H1 (cell line): ENCODE results near the gene KCNE3. TPM values are rescaled to one million over a fixed set of nuclear protein-coding genes. Genes with fewer than 3 reads are reported as not detected.

Experiments
- CTCF ChIA-PET: fragments of 300-600 bp; sonication (Branson Sonifier 250); formaldehyde crosslinking; loops from one replicate; lab custom pipeline; 2021; ENCODE audit not compliant: partially characterized antibody; lab: Charles Lee
- POLR2A ChIA-PET: fragments of 300-600 bp; sonication (Branson Sonifier 250); formaldehyde crosslinking; loops from one replicate; lab custom pipeline; 2021; ENCODE audit warnings: inconsistent platforms; ENCODE audit not compliant: partially characterized antibody; lab: Charles Lee
- DNase-seq, 2 experiments: peaks; one replicate each; pipeline versions ENCODE4 v3.0.0 to v3.0.0-alpha.2; 2010 to 2022; ENCODE audit warnings: low spot score in 2 of 2, low read depth in 1 of 2, mixed read lengths in 1 of 2
- FAIRE-seq: peaks from 2 replicates; lab custom pipeline; 2011; peaks lifted over from hg19 to GRCh38; lab: Jason Lieb, UNC
- H2AFZ ChIP-seq: 2 replicates; pipeline ENCODE4 v1.8.1; 2012; ENCODE audit warnings: low read length, inconsistent platforms
- H2AK5ac ChIP-seq: 2 replicates; pipeline ENCODE4 v1.6.1; 2013; ENCODE audit warnings: low read depth, low read length
- H2BK120ac ChIP-seq: replicated peaks from 2 replicates; pipeline ENCODE3; 2013; ENCODE audit warnings: low read depth, low read length, inconsistent platforms
- H2BK12ac ChIP-seq: 2 replicates; pipeline ENCODE4 v1.6.1; 2013; ENCODE audit warnings: low read depth, low read length
- H2BK15ac ChIP-seq: 2 replicates; pipeline ENCODE4 v1.6.1; 2013; ENCODE audit warnings: low read length
- H2BK20ac ChIP-seq: 2 replicates; pipeline ENCODE4 v1.6.1; 2013; ENCODE audit warnings: low read length
- H2BK5ac ChIP-seq: 2 replicates; pipeline ENCODE4 v1.6.1; 2013; ENCODE audit warnings: low read depth, low read length
- H3K14ac ChIP-seq: 2 replicates; pipeline ENCODE4 v1.6.1; 2013; ENCODE audit warnings: inconsistent platforms; ENCODE audit not compliant: insufficient read length
- H3K18ac ChIP-seq: 2 replicates; pipeline ENCODE4 v1.6.1; 2013; ENCODE audit warnings: low read length; ENCODE audit errors: extremely low read depth
- H3K23ac ChIP-seq: 2 replicates; pipeline ENCODE4 v1.6.1; 2013; ENCODE audit warnings: inconsistent platforms; ENCODE audit not compliant: insufficient read length
- H3K23me2 ChIP-seq: 2 replicates; pipeline ENCODE4 v1.6.1; 2013; ENCODE audit warnings: low read depth, low read length
- H3K27ac ChIP-seq: 2 replicates; pipeline ENCODE4 v1.6.1; 2011; ENCODE audit warnings: low read depth, low read length, inconsistent platforms
- H3K27me3 ChIP-seq, 4 experiments: replicated peaks in 1 of 4; 1 replicate in 1 of 4; 2 replicates in 3 of 4; pipeline versions ENCODE4 v1.6.1 to v1.8.1; 2011 to 2013; ENCODE audit warnings: low read length in 3 of 4, mild to moderate bottlenecking in 3 of 4, inconsistent platforms in 2 of 4, mixed read lengths in 2 of 4, moderate library complexity in 1 of 4; ENCODE audit not compliant: control insufficient read depth in 3 of 4, insufficient read depth in 3 of 4; ENCODE audit errors: extremely low read depth in 1 of 4
- H3K36me3 ChIP-seq, 4 experiments: 2 replicates each; pipeline versions ENCODE4 v1.6.1 to v1.8.1; 2011 to 2013; ENCODE audit warnings: mild to moderate bottlenecking in 4 of 4, low read length in 3 of 4, moderate library complexity in 2 of 4, control low read depth in 1 of 4, inconsistent platforms in 1 of 4; ENCODE audit not compliant: insufficient read depth in 4 of 4, control insufficient read depth in 2 of 4
- H3K4ac ChIP-seq: replicated peaks from 2 replicates; pipeline ENCODE3; 2013; ENCODE audit warnings: low read length, low read depth, mixed read lengths, inconsistent platforms; ENCODE audit not compliant: insufficient read length
- H3K4me1 ChIP-seq, 4 experiments: replicated peaks in 1 of 4; 1 replicate in 1 of 4; 2 replicates in 3 of 4; pipeline versions ENCODE4 v1.6.1 to v1.8.1; 2011 to 2013; ENCODE audit warnings: low read length in 3 of 4, inconsistent platforms in 2 of 4, mixed read lengths in 1 of 4; ENCODE audit not compliant: insufficient read depth in 4 of 4, control insufficient read depth in 3 of 4
- H3K4me2 ChIP-seq, 2 experiments: 2 replicates each; pipeline versions ENCODE4 v1.6.1 to v1.8.1; 2011 to 2013; ENCODE audit warnings: low read depth in 2 of 2, low read length in 2 of 2, control low read depth in 1 of 2, inconsistent platforms in 1 of 2, mild to moderate bottlenecking in 1 of 2; ENCODE audit not compliant: insufficient read depth in 1 of 2
- H3K4me3 ChIP-seq, 4 experiments: fragments of 200-600, 300-600 bp in 1 of 4; sonication (generic), shearing (Covaris generic), sonication (Bioruptor Twin) in 1 of 4; 2 replicates each; pipeline versions ENCODE4 v1.5.1 to v1.8.1; 2011 to 2016; ENCODE audit warnings: low read length in 4 of 4, low read depth in 3 of 4, control low read depth in 2 of 4, inconsistent platforms in 2 of 4, mild to moderate bottlenecking in 2 of 4, mixed read lengths in 1 of 4, moderate library complexity in 1 of 4; ENCODE audit not compliant: insufficient read depth in 2 of 4; ENCODE audit errors: extremely low read depth in 1 of 4
- H3K56ac ChIP-seq: replicated peaks from 2 replicates; pipeline ENCODE3; 2013; ENCODE audit warnings: low read depth, mild to moderate bottlenecking, mixed read lengths, low read length, inconsistent platforms; ENCODE audit not compliant: insufficient read length
- H3K79me1 ChIP-seq: 2 replicates; pipeline ENCODE4 v1.6.1; 2013; ENCODE audit warnings: low read depth, low read length, control low read depth
- H3K79me2 ChIP-seq, 2 experiments: 2 replicates each; pipeline versions ENCODE4 v1.6.1 to v1.8.1; 2012 to 2013; ENCODE audit warnings: low read length in 2 of 2, mild to moderate bottlenecking in 2 of 2, inconsistent platforms in 1 of 2; ENCODE audit not compliant: insufficient read depth in 2 of 2, control insufficient read depth in 1 of 2
- H3K9ac ChIP-seq, 4 experiments: replicated peaks in 1 of 4; 1 replicate in 1 of 4; 2 replicates in 3 of 4; pipeline versions ENCODE4 v1.6.1 to v1.8.1; 2011 to 2013; ENCODE audit warnings: low read depth in 3 of 4, low read length in 3 of 4, control low read depth in 2 of 4, mild to moderate bottlenecking in 2 of 4, moderate library complexity in 2 of 4, inconsistent platforms in 1 of 4; ENCODE audit errors: extremely low read depth in 1 of 4
- H3K9me3 ChIP-seq, 2 experiments: 2 replicates each; pipeline versions ENCODE4 v1.6.1 to v1.8.1; 2012 to 2013; ENCODE audit warnings: mild to moderate bottlenecking in 2 of 2, moderate library complexity in 2 of 2, control low read depth in 1 of 2, inconsistent platforms in 1 of 2, low read depth in 1 of 2, low read length in 1 of 2, mixed read lengths in 1 of 2; ENCODE audit not compliant: insufficient read depth in 2 of 2
- H4K20me1 ChIP-seq, 2 experiments: replicated peaks in 1 of 2; 2 replicates each; pipeline versions ENCODE3 to v1.8.1; 2011 to 2013; ENCODE audit warnings: inconsistent platforms in 2 of 2, low read length in 2 of 2, mild to moderate bottlenecking in 1 of 2; ENCODE audit not compliant: insufficient read depth in 2 of 2, control insufficient read depth in 1 of 2
- H4K5ac ChIP-seq: 2 replicates; pipeline ENCODE4 v1.6.1; 2013; ENCODE audit warnings: low read length, low read depth, mixed read lengths, inconsistent platforms; ENCODE audit not compliant: insufficient read length
- H4K8ac ChIP-seq: 2 replicates; pipeline ENCODE4 v1.8.0; 2013; ENCODE audit warnings: mild to moderate bottlenecking, moderate library complexity, low read length, inconsistent platforms; ENCODE audit not compliant: insufficient read depth; ENCODE audit errors: extremely low read depth
- H4K91ac ChIP-seq: replicated peaks from 2 replicates; pipeline ENCODE3; 2013; ENCODE audit warnings: low read length, mixed read lengths, inconsistent platforms; ENCODE audit not compliant: insufficient read length
- CHD1 ChIP-seq: IDR thresholded peaks from 2 replicates; pipeline ENCODE4 v1.6.1; 2012; ENCODE audit warnings: low read depth, low read length, improper control_type of control experiment
- KDM4A ChIP-seq: IDR thresholded peaks from one replicate; pipeline ENCODE4 v1.7.1; 2012; ENCODE audit warnings: low read depth, mild to moderate bottlenecking, moderate library complexity, low read length, inconsistent platforms; ENCODE audit not compliant: severe bottlenecking
- PHF8 ChIP-seq: fragments of 200-600 bp; sonication (generic); conservative IDR thresholded peaks from 2 replicates; pipeline ENCODE4 v1.7.1; 2012; ENCODE audit warnings: low read depth, mild to moderate bottlenecking, inconsistent platforms, low read length, moderate library complexity
- RAD21 ChIP-seq, 2 experiments: IDR thresholded peaks in 1 of 2; conservative IDR thresholded peaks in 1 of 2; 2 replicates each; pipeline ENCODE4 v1.6.1; 2011; ENCODE audit warnings: low read depth in 2 of 2, low read length in 2 of 2, improper control_type of control experiment in 1 of 2, inconsistent platforms in 1 of 2, mild to moderate bottlenecking in 1 of 2, moderate library complexity in 1 of 2
- RBBP5 ChIP-seq: IDR thresholded peaks from 2 replicates; pipeline ENCODE4 v1.7.1; 2012; ENCODE audit warnings: low read depth, mild to moderate bottlenecking, inconsistent platforms, low read length, moderate library complexity, borderline replicate concordance
- RNF2 ChIP-seq: fragments of 200-900, 300-1000 bp; sonication (generic); IDR thresholded peaks from 2 replicates; pipeline ENCODE4 v1.7.1; 2016; ENCODE audit warnings: borderline replicate concordance, low read depth, mild to moderate bottlenecking, antibody characterized with exemption, low read length; ENCODE audit not compliant: poor library complexity, severe bottlenecking; ENCODE audit errors: missing control alignments
- SIRT6 ChIP-seq: IDR thresholded peaks from one replicate; pipeline ENCODE4 v1.7.1; 2012; ENCODE audit warnings: low read length, inconsistent platforms
- TAF1 ChIP-seq: IDR thresholded peaks from 2 replicates; pipeline ENCODE4 v1.6.1; 2011; ENCODE audit warnings: mild to moderate bottlenecking, low read depth, low read length
- WGBS, 2 experiments: shearing (Covaris generic) in 1 of 2; methylation state at CpG; one replicate each; pipeline versions ENCODE4 v1.1.6 to v1.1.7; 2013 to 2015; ENCODE audit warnings: low lambda C conversion rate in 2 of 2, mixed read lengths in 2 of 2, inconsistent platforms in 1 of 2, low coverage in 1 of 2, missing lambda C conversion rate in 1 of 2; ENCODE audit not compliant: insufficient replicate concordance in 2 of 2, insufficient coverage in 1 of 2, insufficient read length in 1 of 2; ENCODE audit errors: extremely low coverage in 1 of 2, missing lambda C conversion rate in 1 of 2; 5-methylcytosine and 5-hydroxymethylcytosine counted together
- polyA plus RNA-seq, 7 experiments: library from polyadenylated mRNA; depleted of rRNA in 3 of 7; stranded (reverse) in 5 of 7; unstranded in 2 of 7; fragments of >200 nt in 5 of 7; fragments of 200-250 nt in 2 of 7; gene quantifications; 1 replicate in 5 of 7; 2 replicates in 1 of 7; 4 replicates in 1 of 7; pipeline versions ENCODE4 v1.2.1 to v1.2.3, GENCODE V29; 2011 to 2013; ENCODE audit warnings: missing spikeins in 2 of 7, mixed read lengths in 2 of 7
- total RNA-seq: library from RNA; stranded (reverse); fragmentation: NEBNext Ultra II Directional; extraction: Animal tissue kit (Norgen Biotek cat#: 25700); gene quantifications from 2 replicates; pipeline ENCODE4 v1.2.1, GENCODE V29; 2021
- TF ChIP-seq, protein P1 (sequence below): IDR thresholded peaks from 2 replicates; pipeline ENCODE4 v1.6.1; 2012; ENCODE audit warnings: inconsistent platforms

KCNE3 gene
- total and polyA plus RNA-seq, 2 of the 8 experiments (the other 6 are each of a cell fraction or from before 2014, with no cell fraction given) = 1.9 to 3.5 TPM

DNA sequence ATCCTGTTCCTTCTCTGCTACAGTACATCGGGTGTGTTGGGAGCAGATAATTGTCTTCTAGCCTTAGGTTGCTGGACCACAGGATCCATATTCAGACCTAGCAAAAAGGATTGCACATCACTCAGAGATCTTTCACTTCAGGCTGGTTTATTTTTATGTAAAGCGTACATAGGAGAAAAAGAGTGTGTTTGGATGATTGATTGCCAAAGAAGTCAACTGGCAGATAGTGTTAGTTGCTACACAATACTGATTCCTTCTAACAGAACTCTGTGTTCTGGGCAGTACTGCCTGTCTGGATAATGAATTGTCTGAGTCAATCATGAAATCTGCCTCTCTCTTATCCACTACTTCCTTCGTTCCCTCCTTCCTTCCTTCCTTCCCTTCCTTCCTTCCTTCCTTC, 38.1 kb downstream of the KCNE3 start:
- Histone ChIP-seq H4K5ac (no peak overlapping the region), H2AK5ac (no peak overlapping the region), H2BK5ac (no peak overlapping the region), H3K4me1 (no peaks in the 10 kb centered on the region), H2BK12ac (no peak overlapping the region), H3K79me1 (no peaks in the 10 kb centered on the region), H4K20me1 (no peaks in the 10 kb centered on the region), H3K23ac (no peak overlapping the region), H3K27me3 (peaks cover 0 to 2% (median 0%) of the 10 kb centered on the region in 4 experiments; a peak in 1 of 7 replicates), H3K4ac (no peak overlapping the region), H3K36me3 (no peaks in the 10 kb centered on the region), H4K8ac (no peak overlapping the region), H3K18ac (no peak overlapping the region), H2BK120ac (no peak overlapping the region), H3K4me3 (no peak overlapping the region), H3K23me2 (no peaks in the 10 kb centered on the region), H2AFZ (no peak overlapping the region), H3K27ac (no peak overlapping the region), H3K9me3 (no peaks in the 10 kb centered on the region), H3K9ac (no peak overlapping the region), H4K91ac (no peak overlapping the region), H3K56ac (no peak overlapping the region), H3K4me2 (no peak overlapping the region), H3K14ac (no peak overlapping the region), H3K79me2 (no peaks in the 10 kb centered on the region), H2BK15ac (no peak overlapping the region), H2BK20ac (no peak overlapping the region)
- FAIRE-seq = no peak
- DNase-seq = no peak
- CTCF ChIA-PET = interaction anchor here (1.1 kb wide), 1 partner anchor 40 kb away, joined by 3 read pairs; no protein-coding TSS in a partner anchor
- TF ChIP-seq RBBP5 = no peak
- TF ChIP-seq RAD21 (IDR thresholded peaks at IDR 0.05 in 1 of 2, conservative IDR thresholded peaks at IDR 0.05 in 1 of 2; ENCODE audit: low read depth in 2 of 2, low read length in 2 of 2) = no peak
- no peak for TF ChIP-seq KDM4A
- TF ChIP-seq SIRT6 = no peak
- no peak for TF ChIP-seq PHF8
- TF ChIP-seq, protein P1, sequence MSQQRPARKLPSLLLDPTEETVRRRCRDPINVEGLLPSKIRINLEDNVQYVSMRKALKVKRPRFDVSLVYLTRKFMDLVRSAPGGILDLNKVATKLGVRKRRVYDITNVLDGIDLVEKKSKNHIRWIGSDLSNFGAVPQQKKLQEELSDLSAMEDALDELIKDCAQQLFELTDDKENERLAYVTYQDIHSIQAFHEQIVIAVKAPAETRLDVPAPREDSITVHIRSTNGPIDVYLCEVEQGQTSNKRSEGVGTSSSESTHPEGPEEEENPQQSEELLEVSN = no peak
- no peak for TF ChIP-seq TAF1
- TF ChIP-seq CHD1 = no peak
- TF ChIP-seq RNF2 = no peak
- POLR2A ChIA-PET = no interaction called here
- 80 to 100% methylated on average over 1 to 3 of the region's 3 CpGs for WGBS, 2 experiments
